ENCODE results near the gene UBAP2.
"Not testable (repeated sequence)": the region's sequence is repeated elsewhere in the genome, so short reads cannot be mapped to it uniquely, and the experiment has no call there.

UBAP2 gene

DNA sequence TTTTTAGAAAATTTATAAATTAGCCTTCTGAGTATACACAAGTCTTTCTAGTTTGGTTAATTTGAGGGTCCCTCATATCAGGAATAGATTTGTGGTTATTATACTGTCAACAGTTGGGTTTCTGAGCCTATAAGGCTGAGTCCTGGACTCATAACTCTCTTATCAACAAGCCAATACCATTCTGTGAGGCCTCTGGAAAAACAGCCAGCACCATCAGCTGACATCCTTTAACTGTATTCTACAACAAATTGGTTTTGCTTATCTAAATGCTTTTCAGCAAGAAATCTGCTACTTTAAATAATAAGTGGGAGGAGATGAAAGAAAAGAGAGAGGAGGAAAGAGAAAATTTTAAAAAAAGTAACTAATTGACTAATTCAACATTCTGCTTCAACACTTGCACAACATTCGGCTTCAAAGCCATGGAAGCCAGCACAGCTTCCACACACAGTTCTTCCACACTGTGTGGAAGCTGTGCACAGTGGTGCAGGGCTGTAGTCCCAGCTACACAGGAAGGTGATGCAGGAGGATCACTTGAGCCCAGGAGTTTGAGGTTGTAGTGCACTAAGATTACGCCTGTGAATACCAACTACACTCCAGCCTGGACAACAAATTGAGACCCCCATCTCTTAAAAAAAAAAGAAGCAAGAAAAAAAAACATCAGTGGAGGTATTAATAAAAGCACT lies 84.5 kb downstream of the UBAP2 start:
- DNase-seq (ENCODE audit: low read depth): no peak

DNA sequence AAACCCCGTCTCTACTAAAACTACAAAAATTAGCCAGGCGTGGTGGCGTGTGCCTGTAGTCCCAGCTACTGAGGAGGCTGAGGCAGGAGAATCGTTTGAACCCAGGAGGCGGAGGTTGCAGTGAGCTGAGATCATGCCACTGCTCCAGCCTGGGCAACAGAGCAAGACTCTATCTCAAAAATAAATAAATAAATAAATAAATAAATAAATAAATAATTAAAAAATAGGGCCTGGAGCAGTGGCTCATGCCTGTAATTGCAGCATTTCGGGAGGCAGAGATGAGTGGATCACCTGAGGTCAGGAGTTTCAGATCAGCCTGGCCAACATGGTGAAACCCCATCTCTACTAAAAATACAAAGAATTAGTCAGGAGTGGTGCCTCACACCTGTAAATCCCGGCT lies 86.2 kb downstream of the UBAP2 start:
- not testable (repeated sequence) for DNase-seq (ENCODE audit: low read depth)

DNA sequence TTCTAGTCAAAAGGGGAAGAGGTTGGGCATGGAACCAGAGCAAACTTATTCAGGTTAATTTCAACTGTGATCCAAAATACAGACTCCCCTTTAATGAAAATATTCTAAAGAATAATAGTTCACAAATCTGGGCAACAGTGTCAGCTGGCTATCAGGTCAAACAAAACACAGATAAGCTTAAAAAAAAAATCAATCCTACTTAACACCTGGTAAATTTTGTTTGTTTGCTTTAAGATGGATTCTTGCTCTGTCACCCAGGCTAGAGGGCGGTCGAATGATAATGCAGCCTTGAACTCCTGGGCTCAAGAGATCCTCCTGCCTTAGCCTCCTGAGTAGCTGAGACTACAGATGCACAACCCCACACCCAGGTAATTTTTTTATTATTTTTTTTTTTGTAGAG lies 89.0 kb downstream of the UBAP2 start:
- DNase-seq (ENCODE audit: low read depth): no peak

DNA sequence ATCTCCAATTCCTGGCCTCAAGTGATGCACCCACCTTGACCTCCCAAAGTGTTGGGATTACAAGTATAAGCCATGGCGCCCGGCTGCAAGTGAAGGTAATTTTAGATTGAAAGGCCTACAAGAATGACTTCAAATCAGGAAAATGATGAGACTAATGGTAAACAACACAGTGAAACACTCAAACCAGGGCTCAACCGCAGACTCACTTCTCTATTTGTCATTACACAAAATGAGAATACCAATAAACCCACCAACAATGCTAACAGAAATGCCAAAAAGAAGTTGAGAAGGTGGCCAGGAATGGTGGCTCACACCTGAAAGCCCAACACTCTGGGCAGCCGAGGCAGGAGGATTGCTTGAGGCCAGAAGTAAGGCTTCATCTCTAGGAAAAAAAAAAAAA lies 92.1 kb downstream of the UBAP2 start:
- no peak for DNase-seq (ENCODE audit: low read depth)

DNA sequence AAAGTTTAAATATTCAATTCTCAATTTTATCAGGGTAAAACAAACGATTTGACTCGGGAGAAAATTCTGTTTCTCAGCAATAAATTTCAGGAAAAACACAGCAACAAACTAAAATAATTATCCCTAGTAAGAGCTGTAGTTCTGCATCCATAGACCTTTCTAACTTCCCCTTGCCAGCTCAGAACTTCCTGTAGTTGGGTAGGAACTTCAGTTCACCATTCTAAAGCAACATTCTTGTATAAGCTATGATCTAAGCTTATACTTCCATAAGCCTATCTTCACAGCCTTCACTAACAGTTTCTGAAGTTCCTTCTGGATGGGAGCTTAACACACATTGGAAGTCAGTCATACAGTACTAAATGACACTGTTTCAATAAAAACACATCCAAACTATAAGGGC lies 96.6 kb downstream of the UBAP2 start:
- no peak for DNase-seq (ENCODE audit: low read depth)

DNA sequence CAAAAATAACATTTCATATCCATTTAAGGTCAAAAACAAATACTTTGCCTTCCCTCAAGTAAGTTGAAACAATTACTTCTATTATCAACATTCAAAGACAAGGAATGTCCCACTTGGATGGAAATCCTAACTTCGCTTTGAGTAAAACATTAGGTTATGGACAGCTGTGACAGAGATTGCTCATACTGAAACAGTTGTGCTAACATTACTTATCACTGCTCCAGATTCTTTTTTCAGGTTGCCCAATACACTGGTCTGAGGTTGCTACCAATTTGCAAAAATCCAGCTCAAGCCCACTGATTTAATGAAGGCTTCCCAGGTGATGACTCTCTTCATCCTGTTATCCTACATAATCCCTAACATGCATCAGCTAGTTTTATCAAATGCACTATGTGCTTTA lies 98.3 kb downstream of the UBAP2 start:
- DNase-seq (ENCODE audit: low read depth): no peak

DNA sequence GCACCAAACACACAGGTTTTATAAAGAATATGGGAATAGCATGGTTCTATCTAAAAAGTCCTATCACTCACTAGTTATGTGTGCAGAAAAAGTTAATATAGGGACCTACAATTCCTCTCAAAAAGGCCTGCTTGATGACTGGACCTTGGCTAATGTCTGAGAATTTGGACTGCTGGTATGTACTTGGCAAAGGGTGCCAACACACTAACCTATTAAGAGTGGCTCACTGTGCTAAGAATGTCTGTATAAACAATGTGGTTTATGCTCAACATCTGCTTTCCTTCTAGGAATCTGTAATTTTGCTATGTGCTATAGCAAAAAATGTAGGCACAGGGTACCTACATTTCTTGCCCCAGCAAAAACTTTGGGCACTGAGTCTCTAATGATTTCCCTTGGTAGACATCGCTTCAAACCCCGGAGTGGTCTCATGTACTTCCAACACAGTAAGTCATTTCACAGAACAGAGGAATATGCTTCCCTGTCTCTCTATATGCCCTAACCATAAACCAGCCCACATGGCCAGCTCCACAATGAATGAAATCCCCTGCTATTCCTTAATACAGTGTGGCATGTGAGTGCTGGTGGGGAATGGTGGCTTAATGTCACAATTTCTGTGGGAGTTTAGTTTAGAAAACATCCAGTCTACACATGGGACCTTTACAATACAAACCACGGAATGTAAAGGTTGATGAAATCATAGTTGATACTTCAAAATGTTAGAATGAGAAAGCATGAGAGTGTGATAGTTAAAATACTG lies 101.7 kb downstream of the UBAP2 start:
- DNase-seq (ENCODE audit: low read depth): peak; percentile 91

DNA sequence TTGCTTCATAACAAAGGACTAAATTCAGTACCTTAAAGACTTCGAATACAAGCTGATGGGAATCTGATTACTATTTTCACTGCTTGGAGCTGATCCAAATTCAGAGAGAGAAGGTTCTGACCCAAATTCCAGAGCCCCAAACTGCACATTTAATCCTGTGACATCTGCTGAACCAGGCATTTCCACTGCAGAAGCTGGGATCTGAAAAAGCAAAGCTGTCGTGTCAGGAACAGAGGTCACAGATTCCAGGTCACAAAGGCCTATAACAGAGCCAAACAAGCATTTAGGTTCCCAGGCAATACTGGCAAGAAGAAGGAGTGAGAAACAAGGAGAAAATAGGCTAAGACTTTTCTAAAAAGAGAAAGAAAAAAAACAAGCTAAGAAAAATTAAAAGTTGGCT lies 105.3 kb downstream of the UBAP2 start:
- DNase-seq (ENCODE audit: low read depth): no peak

DNA sequence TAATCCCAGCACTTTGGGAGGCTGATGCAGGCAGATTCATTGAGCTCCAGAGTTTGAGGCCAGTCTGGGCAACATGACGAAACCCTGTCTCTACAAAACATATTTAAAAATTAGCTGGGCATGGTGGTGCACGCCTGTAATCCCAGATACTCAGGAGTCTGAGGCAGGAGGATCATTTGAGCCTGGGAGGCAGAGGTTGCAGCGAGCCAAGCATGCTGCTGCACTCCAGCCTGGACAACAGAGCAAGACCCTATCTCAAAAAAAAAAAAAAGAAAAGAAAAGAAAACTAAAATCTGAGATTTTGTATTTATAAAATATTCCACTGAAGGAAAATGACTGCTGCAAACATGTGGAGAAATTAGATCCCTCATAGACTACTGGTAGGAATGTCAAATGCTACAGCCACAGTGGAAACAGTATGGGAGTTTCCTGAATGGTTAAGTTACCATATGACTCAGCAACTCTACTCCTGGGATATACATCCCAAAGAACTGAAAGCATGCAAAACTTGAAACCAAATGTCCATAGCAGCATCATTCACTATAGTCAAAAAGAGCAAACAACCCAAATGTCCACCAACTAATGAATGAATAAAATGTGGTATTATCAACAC lies 106.1 kb downstream of the UBAP2 start:
- peak; percentile 58 for DNase-seq (ENCODE audit: low read depth)

DNA sequence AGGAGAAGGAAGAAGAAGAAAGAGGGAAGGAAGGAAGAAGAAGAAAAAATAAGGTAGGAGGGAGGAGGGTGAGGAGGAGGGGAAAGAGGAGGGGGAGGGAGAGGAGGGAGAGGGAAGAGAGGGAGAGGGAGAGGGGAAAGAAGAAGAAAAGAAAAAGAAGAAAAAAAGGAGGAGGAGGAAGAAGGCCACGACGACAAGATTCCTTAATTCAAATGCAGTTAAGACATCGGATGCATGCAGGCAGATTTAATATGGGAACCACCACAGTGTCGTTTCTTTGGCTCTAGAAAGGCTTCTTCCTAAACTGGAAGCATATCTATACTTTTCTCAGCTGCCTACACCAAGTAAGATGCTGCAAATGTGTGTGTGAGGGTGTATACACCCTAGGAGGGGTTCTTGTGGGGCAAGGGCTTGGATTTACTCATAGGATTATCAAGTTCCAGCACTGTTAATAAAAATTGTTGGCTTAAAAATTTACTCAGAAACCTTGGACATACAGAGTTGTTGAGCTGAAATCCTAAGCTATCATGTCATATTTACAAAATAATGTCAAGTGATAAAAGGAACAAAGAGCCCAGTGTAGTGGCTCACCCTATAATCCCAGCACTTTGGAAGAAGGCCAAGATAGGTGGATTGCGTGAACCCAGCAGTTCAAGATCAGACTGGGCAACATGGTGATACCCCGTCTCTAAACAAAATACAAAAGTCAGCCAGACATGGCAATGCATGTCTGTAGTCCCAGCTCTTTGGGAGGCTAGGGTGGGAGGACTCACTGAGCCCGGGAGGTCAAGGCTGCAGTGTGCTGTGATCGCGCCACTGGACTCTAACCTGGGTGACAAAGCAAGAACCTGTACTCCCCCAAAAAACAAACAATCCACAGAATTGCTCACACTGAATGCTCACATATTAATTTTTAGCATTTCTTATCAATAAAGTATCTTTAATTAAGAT lies 108.5 kb downstream of the UBAP2 start:
- DNase-seq (ENCODE audit: low read depth): no peak

DNA sequence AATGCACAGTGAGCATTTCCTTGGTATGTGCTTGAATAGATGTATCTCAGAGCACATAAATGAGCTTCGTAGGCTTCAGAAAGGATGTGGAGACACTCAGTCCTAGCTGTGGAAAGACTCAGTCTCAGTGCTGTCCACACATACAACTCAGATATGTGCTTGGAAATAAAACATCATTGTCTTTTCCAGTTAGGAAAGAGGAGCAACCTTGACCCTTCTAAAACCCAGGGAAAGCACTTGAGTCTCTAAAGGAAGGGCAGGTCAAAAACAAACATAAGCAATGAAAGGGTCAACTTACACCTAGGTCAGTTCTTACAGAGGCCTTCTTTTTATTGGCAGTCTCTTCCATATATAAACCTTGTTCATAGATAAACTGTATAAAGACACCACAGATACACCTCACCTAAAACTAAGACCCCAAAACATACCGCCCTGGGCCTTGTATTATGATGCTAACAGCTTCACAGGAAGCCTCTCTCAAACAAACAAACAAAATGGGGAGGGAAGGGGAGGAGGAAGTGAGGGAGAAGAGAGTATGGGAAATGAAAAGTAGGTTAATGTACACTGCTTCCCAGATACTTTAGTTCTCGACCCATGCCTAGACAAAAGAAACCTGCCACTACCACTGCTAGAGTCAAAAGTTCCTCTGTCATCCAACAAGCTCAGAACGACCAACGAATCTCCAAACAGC lies 114.4 kb downstream of the UBAP2 start:
- DNase-seq (ENCODE audit: low read depth): no peak

DNA sequence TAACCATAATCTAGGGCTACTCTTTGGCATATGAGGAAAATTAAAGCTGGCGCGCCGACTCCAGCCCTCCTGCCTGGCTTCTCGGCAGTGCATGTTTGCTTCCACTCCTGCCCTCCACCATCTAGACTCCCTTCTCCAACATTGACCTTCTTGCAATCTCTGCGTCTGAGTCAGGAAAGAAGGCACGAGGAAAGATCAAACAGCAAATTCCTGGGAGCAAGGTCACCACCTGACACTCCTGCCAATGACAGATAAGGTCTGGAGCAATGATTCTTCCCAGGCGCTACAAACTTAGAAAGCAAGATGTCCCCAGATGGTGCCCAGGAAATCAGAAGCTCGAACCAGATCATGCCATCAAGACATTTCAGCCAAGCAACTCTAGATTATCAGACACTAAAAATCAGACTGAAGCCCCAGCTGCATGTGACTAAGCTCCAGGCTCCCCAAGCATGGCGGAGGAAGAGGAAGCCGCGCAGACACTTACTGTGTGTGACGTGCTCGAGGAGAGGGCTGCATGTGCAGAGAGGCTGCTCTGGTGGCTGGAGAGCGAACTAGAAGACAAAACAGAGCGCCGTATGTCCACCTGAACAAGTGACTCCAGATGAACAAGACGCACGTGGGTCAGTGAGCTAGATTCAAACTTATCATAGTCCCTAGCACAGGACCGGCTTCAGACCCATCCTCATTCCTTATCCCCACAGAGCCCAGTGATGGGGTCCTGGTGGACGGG lies 116.4 kb downstream of the UBAP2 start:
- DNase-seq (ENCODE audit: low read depth): no peak

DNA sequence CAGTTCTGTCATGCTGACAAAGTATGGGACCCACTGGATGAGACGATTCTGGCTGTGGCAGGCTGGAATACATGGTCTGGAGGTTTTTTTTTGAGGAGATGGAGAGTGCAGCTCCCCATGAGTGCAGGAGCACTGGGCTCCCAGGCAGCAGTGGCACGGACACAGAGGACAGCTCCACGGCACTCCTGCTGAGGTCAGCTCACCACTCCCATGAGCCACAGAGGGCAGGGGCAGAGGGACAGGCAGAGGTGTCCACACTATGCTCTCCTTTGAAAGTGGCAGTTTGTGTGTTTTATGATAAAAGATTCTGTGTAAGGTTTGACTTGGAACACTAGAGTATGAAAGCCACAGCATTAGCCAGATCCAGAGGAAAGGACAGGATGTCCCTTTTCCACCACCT lies 117.4 kb downstream of the UBAP2 start:
- DNase-seq (ENCODE audit: low read depth): no peak

DNA sequence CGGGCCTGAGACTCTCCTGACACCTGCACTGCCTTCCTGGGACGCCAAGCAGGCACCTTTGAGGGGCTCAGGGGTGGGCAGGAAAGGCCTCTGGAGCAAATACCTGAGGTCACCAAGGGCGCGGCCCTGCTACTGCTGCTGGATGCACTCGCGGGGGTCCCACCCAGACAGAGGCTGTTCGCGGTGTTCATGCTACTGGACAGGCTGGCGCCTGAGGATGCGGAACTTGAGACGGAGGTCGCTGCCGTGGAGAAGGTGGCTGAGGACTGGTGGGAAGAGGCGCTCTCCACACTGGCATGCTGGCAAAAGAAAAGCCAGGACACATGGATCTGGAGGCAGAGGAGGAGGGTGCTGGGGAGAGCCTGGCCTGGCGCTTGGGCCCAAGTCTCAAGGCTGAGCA lies 121.0 kb downstream of the UBAP2 start:
- DNase-seq (ENCODE audit: low read depth): no peak

DNA sequence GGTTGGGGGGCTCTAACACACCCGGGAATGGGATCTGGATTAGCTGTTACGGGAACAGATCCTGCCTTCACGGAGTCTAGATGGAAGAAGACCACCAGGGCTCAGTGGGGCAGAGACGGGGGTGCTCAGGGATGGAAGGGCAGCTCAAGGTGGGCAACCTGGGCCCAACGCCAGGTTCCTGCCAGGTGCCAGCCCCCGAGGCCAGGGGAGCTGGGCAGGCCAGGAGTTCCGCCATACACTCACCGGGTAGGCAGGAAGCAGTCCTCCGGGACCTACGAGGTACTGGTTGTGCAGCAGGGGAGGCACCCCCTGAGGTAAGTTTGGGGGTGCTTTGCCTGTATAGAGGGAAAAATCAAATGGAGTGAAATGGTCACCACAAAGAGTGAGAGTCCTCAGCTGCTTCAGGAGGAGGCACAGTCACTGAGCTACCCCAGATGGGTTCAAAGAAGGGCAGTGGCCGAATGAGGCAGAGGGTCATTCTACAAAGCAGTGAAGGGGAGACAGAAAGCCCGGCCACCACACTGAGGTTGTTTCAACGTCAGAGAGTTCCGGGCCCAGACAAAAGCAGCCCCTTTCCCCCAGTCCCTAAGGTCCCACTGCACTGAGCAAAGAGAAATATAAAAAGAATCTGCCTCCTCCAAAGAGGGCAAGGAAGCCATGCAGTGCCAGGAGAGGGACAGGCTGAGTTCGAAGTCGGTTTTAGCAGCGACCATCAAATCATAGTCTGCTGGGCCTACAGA lies 121.8 kb downstream of the UBAP2 start:
- no peak for DNase-seq (ENCODE audit: low read depth)

DNA sequence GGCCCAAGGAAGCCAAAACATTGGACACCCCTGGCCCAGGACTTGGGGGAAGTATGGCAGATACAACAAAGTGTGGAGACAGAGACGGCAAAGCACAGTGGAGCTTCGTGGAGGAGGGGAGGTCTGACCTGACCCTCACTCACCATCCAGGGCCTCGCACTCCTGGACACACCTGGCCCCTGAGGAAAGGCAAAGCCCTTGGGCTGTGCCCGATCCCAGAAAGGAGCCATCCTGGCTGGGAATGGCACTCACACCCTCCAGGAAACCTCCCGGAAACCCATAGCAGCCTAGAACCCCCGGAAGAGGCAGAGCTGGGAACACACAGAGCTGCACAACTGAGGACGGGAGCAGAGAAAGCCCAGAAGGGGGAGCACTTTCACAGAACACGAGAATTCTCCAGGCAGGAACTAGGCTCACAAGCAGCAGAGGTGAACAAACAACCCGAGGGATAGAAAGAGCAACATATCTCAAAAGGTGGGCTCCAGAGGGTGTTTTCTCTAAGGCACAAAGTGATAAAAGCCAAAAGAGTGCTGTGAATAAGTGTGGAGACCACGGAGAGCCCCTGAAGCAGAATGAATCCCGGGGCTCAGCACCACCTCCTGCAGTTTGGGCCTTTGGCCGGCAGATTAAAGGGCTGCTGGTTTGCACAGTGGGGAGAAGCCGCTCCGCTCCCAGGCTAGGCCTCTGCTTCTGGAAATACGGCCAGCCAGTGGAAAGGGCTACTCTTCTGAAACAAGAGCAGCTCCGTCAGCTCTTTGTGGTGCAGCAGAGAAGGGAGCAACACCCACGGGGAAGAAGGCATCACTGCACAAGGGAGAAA lies 123.5 kb downstream of the UBAP2 start:
- no peak for DNase-seq (ENCODE audit: low read depth)

DNA sequence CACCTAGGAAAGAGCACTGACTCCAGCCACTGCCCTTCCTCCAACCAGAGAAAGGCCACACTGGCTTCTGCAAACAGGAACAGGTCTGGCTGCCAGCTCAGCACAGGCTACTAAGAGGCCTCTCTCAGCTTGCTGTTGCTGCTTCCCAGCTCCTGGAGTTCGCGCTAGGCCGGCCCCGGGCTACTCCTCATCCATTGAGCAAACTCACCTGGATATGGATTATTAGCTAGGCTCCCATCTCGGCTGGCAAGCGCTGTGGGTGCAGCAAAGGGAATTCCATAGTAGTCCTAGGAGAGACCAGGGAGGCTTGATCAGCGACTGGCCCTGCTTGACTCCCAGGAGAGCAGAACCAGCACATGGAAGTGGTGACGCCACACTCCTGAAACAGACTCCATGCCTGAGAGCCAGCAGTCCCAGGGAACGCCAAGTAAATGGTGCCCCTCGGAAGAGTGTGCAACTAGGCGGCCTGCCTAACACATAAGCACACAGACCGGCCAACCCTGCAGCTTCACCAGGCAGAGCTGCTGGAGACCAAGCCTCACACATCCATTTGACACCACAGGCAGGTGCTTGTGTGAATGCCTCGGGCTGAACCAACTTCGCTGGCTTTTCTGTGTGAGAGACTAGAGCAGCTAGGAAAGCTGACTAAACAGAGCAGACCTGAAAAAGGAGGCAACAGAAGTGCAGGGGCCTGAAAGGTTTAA lies 124.5 kb downstream of the UBAP2 start:
- DNase-seq (ENCODE audit: low read depth): no peak

DNA sequence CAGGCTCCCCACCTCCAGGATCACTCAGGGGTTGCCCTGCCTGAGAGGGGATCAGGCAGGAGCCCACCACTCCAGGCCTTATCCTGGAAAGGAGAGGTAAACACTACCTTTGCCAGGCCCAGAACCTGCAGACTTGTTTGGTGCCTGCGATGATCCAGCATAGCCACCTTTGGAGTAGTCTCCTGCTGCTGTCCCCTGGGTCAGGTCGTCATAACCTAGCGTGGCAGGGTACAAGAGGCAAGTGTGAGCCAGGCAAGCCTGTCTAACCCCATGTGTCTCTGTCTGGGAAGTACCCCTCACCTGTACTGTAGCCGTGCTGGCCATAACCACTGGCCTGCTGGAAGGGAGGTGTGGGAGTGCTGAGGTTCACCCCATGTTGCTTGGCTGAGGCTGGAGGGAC lies 125.6 kb downstream of the UBAP2 start:
- no peak for DNase-seq (ENCODE audit: low read depth)

Measured in non-pigmented ciliary epithelial cell (primary cell).